ENCODE results near the gene CHN1.

The CHN1 gene

GRCh38 chr2:174827371-174828369 is 177.5 kb downstream of the CHN1 start:
- DNase-seq (ENCODE audit: low read depth) = no peak

GRCh38 chr2:174826051-174826450 is 179.1 kb downstream of the CHN1 start:
- DNase-seq (ENCODE audit: low read depth) = no peak

DNA sequence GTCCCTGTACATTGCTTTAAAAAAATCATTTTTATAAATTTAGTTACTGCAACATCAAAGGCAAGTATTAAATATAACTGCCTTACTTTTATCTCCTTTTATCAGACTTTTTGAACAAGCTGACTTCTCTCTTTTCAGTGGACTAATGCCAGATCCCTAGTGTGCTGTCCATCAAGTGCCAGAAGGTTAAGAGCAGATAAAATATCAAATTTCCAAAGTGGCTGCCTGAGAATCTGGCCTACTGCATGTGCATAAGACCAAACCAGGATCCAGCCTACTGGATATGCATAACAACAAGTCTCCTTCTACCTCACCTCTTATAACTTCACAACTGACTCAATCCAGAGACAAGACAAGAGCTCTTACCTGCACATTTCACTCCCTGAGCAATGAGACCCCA is 181.1 kb downstream of the CHN1 start:
- DNase-seq (ENCODE audit: low read depth) = no peak

- DNase-seq (ENCODE audit: low read depth) = no peak
Observed at GRCh38 chr2:174821628-174822027, 183.6 kb downstream of the CHN1 start.

- DNase-seq (ENCODE audit: low read depth) = no peak
Observed at GRCh38 chr2:174820361-174820760, 184.8 kb downstream of the CHN1 start.

DNA sequence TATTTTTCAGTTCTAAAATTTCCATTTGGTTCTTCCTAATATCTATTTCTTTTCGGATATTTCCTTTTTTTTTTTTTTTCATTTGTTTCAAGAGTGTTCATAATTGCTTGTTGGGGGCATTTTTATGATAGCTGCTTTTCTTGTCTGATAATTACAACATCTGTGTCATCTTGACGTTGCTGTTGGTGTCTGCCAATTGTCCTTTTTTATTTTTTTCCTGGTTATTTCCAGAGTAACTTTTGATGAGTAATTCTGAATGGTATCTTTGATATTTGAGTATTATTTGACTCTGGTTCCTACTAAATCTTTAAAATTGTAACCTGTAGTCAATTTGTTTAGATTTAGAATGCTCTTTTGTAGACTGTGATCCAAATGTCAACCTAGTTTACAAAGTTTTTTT is 189.7 kb downstream of the CHN1 start:
- no peak for DNase-seq (ENCODE audit: low read depth)

GRCh38 chr2:174812037-174812436 is 193.1 kb downstream of the CHN1 start:
- no peak for DNase-seq (ENCODE audit: low read depth)

DNA sequence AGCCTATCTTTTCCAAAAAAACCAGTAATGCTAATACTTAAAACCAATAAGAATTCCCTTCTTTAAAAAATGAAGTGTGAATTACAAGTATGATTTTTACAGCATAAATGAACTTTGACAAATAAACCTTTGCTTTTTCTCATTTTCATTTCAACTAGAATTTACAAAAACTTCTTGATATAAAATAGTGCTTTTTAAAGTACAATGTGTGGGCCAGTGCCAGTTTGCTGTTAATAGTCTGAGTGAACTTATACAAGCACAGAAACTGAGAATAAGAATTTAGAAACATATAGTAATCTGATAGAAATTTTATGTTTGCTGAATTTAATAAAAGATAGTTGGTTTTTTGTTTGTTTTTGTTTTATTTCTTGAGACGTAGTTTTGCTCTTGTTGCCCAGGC is 197.2 kb downstream of the CHN1 start:
- DNase-seq (ENCODE audit: low read depth) = no peak

GRCh38 chr2:174805803-174806202 is 199.4 kb downstream of the CHN1 start:
- DNase-seq (ENCODE audit: low read depth) = no peak

GRCh38 chr2:174802459-174802858 is 202.7 kb downstream of the CHN1 start:
- no peak for DNase-seq (ENCODE audit: low read depth)

- no peak for DNase-seq (ENCODE audit: low read depth)
Observed at GRCh38 chr2:174800436-174801205, 204.6 kb downstream of the CHN1 start.

- no peak for DNase-seq (ENCODE audit: low read depth)
Observed at GRCh38 chr2:174798801-174799200, 206.4 kb downstream of the CHN1 start.

- DNase-seq (ENCODE audit: low read depth) = peak; percentile 72
Observed at GRCh38 chr2:174797781-174798276, 207.4 kb downstream of the CHN1 start.

DNA sequence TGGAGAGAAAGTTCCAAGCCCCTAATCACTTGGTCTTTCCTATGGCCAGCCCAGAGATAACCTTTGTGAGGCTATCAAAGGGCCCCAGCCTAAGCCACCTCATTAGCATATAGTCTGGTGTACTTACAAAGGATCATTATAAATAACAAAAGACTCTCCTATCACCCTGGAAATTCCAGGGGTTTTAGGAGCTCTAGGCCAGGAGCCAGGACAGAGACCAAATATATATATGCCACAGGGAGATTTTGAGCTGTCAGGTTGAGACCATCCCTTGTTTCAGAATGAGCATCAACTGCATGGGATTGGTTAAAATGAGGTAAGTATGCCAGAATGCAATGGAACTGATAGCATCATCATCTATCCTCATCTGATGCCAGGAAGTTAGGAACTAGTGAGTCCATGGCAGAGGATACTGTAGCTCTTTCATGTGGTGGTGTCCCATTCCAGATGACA is 208.8 kb downstream of the CHN1 start:
- DNase-seq (ENCODE audit: low read depth) = no peak

- no peak for DNase-seq (ENCODE audit: low read depth)
Observed at GRCh38 chr2:174794851-174795374, 210.3 kb downstream of the CHN1 start.

DNA sequence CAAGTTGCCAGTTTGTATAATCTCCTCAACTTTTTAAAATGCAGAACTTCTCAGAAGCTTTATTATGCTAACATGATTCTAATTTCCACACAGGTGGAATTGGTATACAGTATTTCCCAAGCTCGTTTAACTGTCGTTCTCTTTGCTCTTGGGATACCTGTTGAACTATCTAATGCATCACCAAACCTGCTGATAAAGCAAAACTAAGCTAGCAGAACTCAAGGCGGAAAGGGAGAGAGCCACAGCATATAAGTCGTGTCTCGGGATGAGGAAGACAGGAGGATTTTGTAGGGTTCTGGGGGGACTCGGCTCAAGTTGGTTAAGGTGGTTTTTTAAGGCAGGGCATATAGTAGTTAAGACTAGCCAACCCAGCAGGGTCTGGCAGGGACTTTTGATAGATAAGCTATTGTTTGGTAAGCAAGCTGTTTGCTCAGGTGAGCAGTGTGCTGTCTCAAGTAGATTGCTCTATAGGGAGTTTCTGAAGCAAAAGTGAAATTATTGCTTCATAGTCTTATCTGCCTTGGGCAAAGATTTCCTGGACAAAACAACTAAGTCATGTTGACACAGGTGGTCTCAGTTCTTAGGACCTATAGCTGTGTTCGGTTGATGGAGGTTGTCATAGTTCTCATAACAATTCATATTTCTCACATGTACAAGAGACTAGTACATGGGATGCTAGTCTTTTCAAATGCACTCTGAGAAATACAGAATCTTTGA is 212.7 kb downstream of the CHN1 start:
- DNase-seq (ENCODE audit: low read depth) = no peak

DNA sequence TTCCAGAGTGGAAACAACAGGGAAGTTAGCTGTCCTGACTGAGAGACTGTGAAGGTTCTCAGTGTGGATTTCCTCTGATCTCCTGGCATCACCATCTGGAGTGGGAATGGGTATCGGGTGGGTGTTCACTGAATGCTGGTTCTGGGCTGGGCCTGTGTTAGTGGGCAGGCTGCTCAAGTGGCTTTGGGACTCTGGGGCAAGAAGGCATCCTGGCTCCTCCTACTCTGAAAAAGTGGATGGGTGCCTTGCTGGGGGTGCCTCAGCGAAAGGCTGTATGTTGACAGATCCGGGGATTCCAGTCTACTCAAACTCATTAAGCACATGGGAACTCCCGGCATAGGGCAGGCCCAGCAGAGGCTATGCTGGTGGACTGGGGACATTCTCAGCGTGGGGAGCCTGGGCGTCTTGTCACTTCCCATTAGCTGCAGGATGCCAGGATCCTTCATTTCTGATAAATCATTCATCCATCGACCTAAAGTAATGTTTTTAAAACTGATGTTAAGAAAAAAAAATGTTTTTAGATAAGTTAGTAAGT is 213.4 kb downstream of the CHN1 start:
- no peak for DNase-seq (ENCODE audit: low read depth)

DNA sequence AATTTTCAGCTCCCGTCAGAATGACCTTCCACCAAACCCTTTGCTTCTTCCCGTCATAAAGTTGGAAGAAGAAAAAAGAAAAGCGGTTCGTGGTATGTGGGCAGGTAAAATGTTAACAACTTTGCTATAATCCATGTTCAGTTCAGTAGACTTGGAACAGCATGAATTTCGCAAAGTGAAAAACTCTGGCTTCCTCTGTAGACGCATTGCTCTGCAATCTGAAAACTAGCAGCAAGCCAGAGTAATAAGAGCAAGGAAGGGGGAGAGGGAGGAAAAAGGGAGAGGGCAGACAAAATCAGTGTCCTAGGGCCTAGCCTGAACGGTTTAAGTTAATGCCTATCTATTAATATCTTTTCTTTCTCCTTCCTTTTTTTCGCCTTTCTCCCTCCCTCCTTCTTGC is 214.2 kb downstream of the CHN1 start:
- DNase-seq (ENCODE audit: low read depth) = no peak

DNA sequence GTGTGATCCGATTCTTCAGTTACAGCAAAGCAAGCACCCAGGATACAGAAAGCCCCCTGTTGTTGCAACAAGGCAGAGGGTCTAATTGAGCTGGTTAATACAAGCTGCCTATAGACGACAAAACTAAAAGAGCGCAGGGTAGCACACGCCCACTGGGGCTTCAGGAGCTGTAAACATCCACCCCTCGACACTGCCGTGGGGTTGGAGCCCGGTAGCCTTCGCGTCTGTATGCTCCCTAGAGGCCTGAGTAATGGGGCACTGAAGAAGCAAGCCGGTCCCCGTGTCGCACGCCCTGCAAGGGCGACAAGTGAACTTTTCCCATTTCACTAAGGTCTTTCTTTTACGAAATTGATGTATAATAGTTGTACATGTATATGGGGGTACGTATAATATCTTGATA is 216.2 kb downstream of the CHN1 start:
- DNase-seq (ENCODE audit: low read depth) = no peak

DNA sequence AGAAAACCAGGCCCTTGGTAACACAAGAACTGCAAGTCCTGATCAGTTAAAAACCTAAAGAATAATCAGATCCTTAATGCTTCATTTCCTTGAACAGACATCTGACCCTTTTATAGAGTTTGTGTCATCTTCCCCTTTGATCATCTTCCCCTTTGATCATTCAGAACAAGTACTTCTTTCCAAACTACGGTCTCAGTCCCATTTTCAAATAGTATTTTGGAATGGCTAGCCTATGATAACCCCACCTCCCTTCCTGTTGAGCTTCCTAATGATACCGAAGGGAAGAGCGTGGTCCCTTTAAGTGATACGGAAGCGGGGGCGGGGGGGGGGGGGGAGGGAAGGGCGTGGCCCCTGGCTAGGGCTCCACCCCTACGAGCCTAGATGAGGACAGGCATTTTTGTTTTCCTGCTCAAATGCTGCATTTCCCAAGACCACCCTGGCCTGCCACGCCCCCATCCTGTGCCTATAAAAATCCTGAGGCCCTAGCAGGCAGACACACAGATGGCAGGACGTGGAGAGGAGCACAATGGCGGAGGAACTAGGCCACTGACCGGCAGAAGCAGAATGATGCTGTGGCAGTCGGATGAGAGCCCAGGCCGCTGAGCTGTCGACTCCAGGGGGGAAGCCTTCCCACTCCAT is 216.8 kb downstream of the CHN1 start:
- DNase-seq (ENCODE audit: low read depth) = peak; percentile 39

Data from fibroblast of the conjunctiva (primary cell).